KOPT-K1 (cell line): Measurements from ENCODE around the gene SECTM1.
"Not testable (repeated sequence)": the region's sequence is repeated elsewhere in the genome, so short reads cannot be mapped to it uniquely, and the experiment has no call there.

Experiments used
- H3K27ac ChIP-seq: fragments of 200-600 bp; sonication (generic); 2 replicates; pipeline ENCODE4 v1.5.1; 2016; ENCODE audit warnings: antibody characterized with exemption, mild to moderate bottlenecking, low read depth, low read length; ENCODE audit not compliant: poor library complexity, severe bottlenecking
- H3K36me3 ChIP-seq: fragments of 200-600 bp; sonication (generic); 2 replicates; pipeline ENCODE4 v1.5.1; 2017; ENCODE audit warnings: antibody characterized with exemption, mild to moderate bottlenecking, low read length, moderate library complexity; ENCODE audit not compliant: insufficient read depth
- H3K9me3 ChIP-seq: fragments of 200-600 bp; sonication (generic); 2 replicates; pipeline ENCODE4 v1.5.1; 2017; ENCODE audit warnings: antibody characterized with exemption, low read length, mild to moderate bottlenecking; ENCODE audit not compliant: insufficient read depth, poor library complexity, severe bottlenecking

The SECTM1 gene

DNA sequence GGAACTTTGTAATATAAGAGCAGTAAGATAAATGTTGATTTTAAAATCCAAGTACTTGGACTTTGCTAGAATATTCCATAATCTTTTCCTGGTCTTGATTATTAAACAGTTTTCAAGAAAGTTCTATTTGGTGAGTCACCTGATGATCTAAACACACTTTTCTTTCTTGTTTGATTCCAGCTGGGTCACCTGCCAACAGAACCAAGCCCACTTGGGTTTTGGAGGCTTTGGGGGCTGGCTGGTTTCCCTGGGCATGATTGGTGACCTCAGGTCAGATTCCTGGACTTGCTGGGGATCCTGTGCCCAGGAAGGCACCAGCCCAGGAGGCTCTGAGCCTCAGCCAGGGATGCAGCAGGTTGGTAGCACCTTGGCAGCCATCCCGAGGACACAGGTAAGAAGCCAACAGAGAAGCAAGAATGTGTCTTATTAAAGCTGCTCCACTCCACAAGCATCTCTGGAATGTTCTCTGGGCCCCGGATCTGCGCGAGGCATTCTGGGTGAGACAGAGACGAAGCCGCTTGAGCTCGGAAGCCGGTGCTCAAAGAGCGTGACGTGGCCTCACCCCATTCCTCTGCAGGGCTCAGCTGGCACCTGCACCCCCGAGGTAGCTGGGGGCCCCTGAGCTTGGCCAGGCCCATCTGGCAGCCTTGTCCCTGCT is 22.3 kb upstream of the SECTM1 start:
- H3K9me3 ChIP-seq = no peaks in the 10 kb centered on the region
- no peaks in the 10 kb centered on the region for H3K36me3 ChIP-seq
- H3K27ac ChIP-seq = no peak overlapping the region

DNA sequence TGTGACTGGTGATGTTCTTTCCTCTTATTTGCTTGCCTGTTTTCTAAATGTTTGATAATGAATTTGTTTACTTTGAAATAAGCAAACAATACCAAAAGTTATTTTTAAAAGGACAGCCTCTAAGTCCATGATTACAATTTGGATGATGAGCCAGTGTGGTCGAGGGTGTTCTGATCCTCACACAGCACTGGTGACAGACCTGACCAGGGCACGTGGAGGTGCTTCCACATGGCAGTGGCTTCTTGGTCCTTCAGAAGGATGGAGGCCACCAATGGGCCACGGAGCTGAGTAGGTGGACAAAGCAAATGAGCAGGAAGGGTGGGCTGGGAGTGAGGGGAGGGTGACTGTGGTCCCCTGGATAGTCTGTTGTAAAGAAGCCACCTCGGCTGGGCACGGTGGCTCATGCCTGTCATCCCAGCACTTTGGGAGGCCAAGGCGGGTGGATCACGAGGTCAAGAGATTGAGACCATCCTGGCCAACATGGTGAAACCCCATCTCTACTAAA is 21.3 kb upstream of the SECTM1 start:
- no peaks in the 10 kb centered on the region for H3K9me3 ChIP-seq
- H3K27ac ChIP-seq = no peak overlapping the region
- no peaks in the 10 kb centered on the region for H3K36me3 ChIP-seq

DNA sequence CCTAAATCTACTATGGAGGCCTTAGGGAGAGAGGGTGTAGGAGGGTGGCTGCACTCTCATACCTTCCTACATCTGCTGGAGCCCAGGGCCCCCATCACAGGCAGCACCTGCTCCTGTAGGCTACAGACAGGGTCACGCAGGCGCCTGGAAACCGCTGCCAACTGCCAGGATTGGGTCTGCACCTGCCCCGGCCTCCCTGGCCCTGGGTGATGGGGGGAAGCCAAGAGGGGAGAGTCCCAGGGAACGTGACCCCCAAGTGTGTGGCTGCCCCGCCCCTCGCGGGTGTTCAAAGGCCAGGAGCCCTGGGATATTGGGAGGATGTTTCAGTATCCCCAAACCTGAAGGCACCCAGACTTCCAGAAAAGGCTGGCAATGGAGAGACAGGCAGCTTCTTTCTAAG is 19.9 kb upstream of the SECTM1 start:
- no peaks in the 10 kb centered on the region for H3K9me3 ChIP-seq
- H3K27ac ChIP-seq = no peak overlapping the region
- H3K36me3 ChIP-seq = no peaks in the 10 kb centered on the region

- Histone ChIP-seq H3K9me3 (no peaks in the 10 kb centered on the region), H3K27ac (no peak overlapping the region), H3K36me3 (no peaks in the 10 kb centered on the region)
Observed at GRCh38 chr17:82351713-82352488, 18.3 kb upstream of the SECTM1 start.

- Histone ChIP-seq H3K27ac (no peak overlapping the region), H3K36me3 (no peaks in the 10 kb centered on the region), H3K9me3 (no peaks in the 10 kb centered on the region)
Observed at GRCh38 chr17:82351254-82351712, 17.7 kb upstream of the SECTM1 start.

DNA sequence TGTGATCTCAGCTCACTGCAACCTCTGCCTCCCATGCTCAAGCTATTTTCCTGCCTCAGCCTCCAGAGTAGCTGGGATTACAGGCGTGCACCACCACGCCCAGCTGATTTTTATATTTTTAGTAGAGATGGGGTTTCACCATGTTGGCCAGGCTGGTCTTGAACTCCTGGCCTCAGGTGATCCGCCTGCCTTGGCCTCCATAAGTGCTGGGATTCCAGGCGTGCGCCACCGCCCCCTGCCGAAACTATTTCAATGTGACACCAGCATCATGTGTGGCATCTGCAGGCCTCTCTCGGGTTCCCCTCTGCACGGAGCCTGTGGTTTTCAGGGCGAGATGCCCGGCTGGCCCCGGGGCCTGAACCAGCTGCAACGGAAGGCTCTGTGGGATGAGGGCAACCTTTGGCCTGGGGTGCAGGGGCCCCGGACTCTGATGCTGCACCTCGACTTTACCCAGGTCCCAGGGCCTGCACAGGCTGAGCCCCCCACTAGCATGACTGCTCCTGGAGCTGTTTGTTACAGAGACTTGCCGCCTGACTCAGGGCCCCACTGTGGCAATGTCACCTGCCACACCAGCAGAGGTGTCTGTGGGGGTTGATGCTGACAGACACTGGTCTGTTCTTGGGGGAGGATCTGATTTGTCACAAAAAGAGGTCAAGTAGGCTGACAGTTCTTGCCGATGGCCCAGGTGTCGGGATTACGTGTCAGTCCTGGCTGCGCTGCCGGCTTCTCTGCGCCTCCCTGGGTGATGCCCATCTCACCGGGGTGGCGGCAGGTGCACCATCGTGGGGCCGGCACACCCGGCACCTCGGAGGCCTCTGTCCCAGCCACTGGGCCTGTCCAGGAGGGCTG is 16.8 kb upstream of the SECTM1 start:
- no peaks in the 10 kb centered on the region for H3K36me3 ChIP-seq
- no peak overlapping the region for H3K27ac ChIP-seq
- H3K9me3 ChIP-seq = no peaks in the 10 kb centered on the region

DNA sequence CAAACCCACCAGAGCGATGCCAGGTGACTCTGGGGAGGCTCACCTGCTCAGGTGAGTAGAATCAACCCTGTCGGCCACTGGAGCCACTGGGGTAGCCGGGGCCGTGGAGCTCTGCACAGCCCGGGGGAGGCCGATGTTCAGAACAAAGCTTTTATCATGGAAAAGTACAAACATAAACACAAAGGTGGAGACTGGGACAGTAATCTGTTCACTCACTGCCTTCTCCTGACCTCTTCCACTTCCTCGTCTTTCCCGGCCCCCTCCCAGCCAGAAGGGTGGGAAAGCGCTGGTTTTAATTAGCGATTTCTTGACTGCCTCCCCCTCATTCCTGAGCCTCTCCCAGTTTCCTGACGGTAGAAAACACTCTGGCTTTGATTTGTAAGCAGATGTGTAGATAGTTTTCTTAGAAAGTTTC is 15.7 kb upstream of the SECTM1 start:
- H3K27ac ChIP-seq = no peak overlapping the region
- H3K36me3 ChIP-seq = no peaks in the 10 kb centered on the region
- no peaks in the 10 kb centered on the region for H3K9me3 ChIP-seq

DNA sequence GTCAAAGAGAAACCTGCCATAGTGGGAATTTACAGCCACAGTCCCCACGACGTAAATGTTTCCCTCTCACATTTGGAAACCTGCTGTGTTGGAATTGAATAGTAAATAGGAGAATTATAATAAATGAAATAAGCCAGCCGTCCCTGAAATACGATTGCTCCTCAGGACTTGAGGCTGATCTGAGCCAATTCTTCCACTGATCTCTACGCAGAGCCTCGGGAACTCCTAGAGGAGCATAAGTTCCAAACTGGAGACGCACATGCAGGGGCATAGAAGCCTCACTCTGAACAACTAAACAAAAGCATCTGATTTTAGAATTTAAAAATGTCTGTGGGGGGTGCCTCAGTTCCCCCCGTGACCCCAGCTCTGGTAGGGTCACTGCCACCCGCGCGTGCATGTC is 15.3 kb upstream of the SECTM1 start:
- Histone ChIP-seq H3K36me3 (no peaks in the 10 kb centered on the region), H3K9me3 (no peaks in the 10 kb centered on the region), H3K27ac (no peak overlapping the region)

GRCh38 chr17:82348434-82348833 is 14.9 kb upstream of the SECTM1 start:
- Histone ChIP-seq H3K27ac (no peak overlapping the region), H3K36me3 (no peaks in the 10 kb centered on the region), H3K9me3 (no peaks in the 10 kb centered on the region)

GRCh38 chr17:82347994-82348393 is 14.4 kb upstream of the SECTM1 start:
- H3K36me3 ChIP-seq, H3K27ac ChIP-seq, H3K9me3 ChIP-seq: not testable (repeated sequence)

- no peaks in the 10 kb centered on the region for H3K36me3 ChIP-seq
- H3K27ac ChIP-seq = no peak overlapping the region
- H3K9me3 ChIP-seq = no peaks in the 10 kb centered on the region
Observed at GRCh38 chr17:82346342-82347300, 13.1 kb upstream of the SECTM1 start.

- no peak overlapping the region for H3K27ac ChIP-seq
- H3K9me3 ChIP-seq = peaks cover 6% of the 10 kb centered on the region
- no peaks in the 10 kb centered on the region for H3K36me3 ChIP-seq
Observed at GRCh38 chr17:82345151-82345976, 11.8 kb upstream of the SECTM1 start.

GRCh38 chr17:82344175-82344907 is 10.8 kb upstream of the SECTM1 start:
- no peaks in the 10 kb centered on the region for H3K36me3 ChIP-seq
- H3K9me3 ChIP-seq = peaks cover 6% of the 10 kb centered on the region
- no peak overlapping the region for H3K27ac ChIP-seq
